GM21619 (cell line): ENCODE results near the gene TYMS.

Source experiments
- ATAC-seq: cut with Tn5 transposase; IDR thresholded peaks from one replicate; pipeline ENCODE4 v1.9.1; 2021; ENCODE audit not compliant: unreplicated experiment

Gene TYMS

GRCh38 chr18:657311-658000, at the start of gene TYMS:
TSS of gene TYMS (plus strand) at chr18:657653. CDS start at chr18:657743, 90 bp downstream.
- peak; percentile 46 for ATAC-seq

GRCh38 chr18:607930-608329, 49.5 kb upstream of the TYMS start:
- ATAC-seq = no peak

GRCh38 chr18:610214-610928, 47.1 kb upstream of the TYMS start:
- ATAC-seq = no peak

GRCh38 chr18:612156-612555, 45.3 kb upstream of the TYMS start:
- ATAC-seq = no peak

GRCh38 chr18:614193-614592, 43.3 kb upstream of the TYMS start:
- ATAC-seq = no peak

GRCh38 chr18:615092-615521, 42.3 kb upstream of the TYMS start:
- no peak for ATAC-seq

- no peak for ATAC-seq
These were observed 41.7 kb upstream of the TYMS start for GRCh38 chr18:615773-616172.

GRCh38 chr18:616380-616995, 41.0 kb upstream of the TYMS start:
- ATAC-seq = no peak

GRCh38 chr18:617970-618504, 39.4 kb upstream of the TYMS start:
- no peak for ATAC-seq

GRCh38 chr18:618618-619017, 38.8 kb upstream of the TYMS start:
- ATAC-seq = no peak

- ATAC-seq = no peak
These were observed 36.0 kb upstream of the TYMS start for GRCh38 chr18:621291-622043.

GRCh38 chr18:622289-622688, 35.2 kb upstream of the TYMS start:
- ATAC-seq = no peak

GRCh38 chr18:623761-624620, 33.5 kb upstream of the TYMS start:
- peak; percentile 58 for ATAC-seq

- no peak for ATAC-seq
These were observed 30.2 kb upstream of the TYMS start for GRCh38 chr18:627231-627630.

GRCh38 chr18:629269-630150, 27.9 kb upstream of the TYMS start:
- ATAC-seq = no peak

GRCh38 chr18:631560-631959, 25.9 kb upstream of the TYMS start:
- no peak for ATAC-seq

- no peak for ATAC-seq
These were observed 22.9 kb upstream of the TYMS start for GRCh38 chr18:634551-635045.

- no peak for ATAC-seq
These were observed 22.3 kb upstream of the TYMS start for GRCh38 chr18:635171-635570.

GRCh38 chr18:641224-641623, 16.2 kb upstream of the TYMS start:
- no peak for ATAC-seq
